AG10803 (cell line): ENCODE measurements around the gene CDH22.

Source experiments
- DNase-seq: peaks from one replicate; pipeline ENCODE4 v3.0.0; 2010; ENCODE audit warnings: low read depth
- H3K4me3 ChIP-seq: 2 replicates; pipeline ENCODE4 v1.5.1; 2011; ENCODE audit warnings: mild to moderate bottlenecking, low read length, control low read depth
- CTCF ChIP-seq: conservative IDR thresholded peaks from 2 replicates; pipeline ENCODE4 v1.5.1; 2011; ENCODE audit warnings: mild to moderate bottlenecking, low read length, control low read depth, inconsistent platforms

Gene CDH22

GRCh38 chr20:46316984-46317684, 8.8 kb upstream of the CDH22 start:
- TF ChIP-seq CTCF = no peak
- H3K4me3 ChIP-seq = no peak overlapping the region
- no peak for DNase-seq

- TF ChIP-seq CTCF = no peak
- H3K4me3 ChIP-seq = no peak overlapping the region
- DNase-seq = no peak
Observed at GRCh38 chr20:46315311-46315710, 7.0 kb upstream of the CDH22 start.

- no peak for DNase-seq
- no peak overlapping the region for H3K4me3 ChIP-seq
- TF ChIP-seq CTCF = no peak
Observed at GRCh38 chr20:46312945-46313861, 4.9 kb upstream of the CDH22 start.

- no peak overlapping the region for H3K4me3 ChIP-seq
- TF ChIP-seq CTCF = no peak
- no peak for DNase-seq
Observed at GRCh38 chr20:46312075-46312944, 4.0 kb upstream of the CDH22 start.

- H3K4me3 ChIP-seq = no peak overlapping the region
- no peak for TF ChIP-seq CTCF
Observed at GRCh38 chr20:46311719-46312074, 3.4 kb upstream of the CDH22 start.

GRCh38 chr20:46311039-46311650, 2.8 kb upstream of the CDH22 start:
- H3K4me3 ChIP-seq = no peak overlapping the region
- no peak for DNase-seq
- TF ChIP-seq CTCF = no peak

More at GRCh38 chr20:46311719-46312074, 3.4 kb upstream of the CDH22 start:
- no peak for DNase-seq
